ENCODE data around the gene MAPK1.

- TF ChIP-seq, protein P1, sequence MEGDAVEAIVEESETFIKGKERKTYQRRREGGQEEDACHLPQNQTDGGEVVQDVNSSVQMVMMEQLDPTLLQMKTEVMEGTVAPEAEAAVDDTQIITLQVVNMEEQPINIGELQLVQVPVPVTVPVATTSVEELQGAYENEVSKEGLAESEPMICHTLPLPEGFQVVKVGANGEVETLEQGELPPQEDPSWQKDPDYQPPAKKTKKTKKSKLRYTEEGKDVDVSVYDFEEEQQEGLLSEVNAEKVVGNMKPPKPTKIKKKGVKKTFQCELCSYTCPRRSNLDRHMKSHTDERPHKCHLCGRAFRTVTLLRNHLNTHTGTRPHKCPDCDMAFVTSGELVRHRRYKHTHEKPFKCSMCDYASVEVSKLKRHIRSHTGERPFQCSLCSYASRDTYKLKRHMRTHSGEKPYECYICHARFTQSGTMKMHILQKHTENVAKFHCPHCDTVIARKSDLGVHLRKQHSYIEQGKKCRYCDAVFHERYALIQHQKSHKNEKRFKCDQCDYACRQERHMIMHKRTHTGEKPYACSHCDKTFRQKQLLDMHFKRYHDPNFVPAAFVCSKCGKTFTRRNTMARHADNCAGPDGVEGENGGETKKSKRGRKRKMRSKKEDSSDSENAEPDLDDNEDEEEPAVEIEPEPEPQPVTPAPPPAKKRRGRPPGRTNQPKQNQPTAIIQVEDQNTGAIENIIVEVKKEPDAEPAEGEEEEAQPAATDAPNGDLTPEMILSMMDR (IDR thresholded peaks at IDR 0.05), result no peak
- no peak for TF ChIP-seq POLR2A (IDR thresholded peaks at IDR 0.05)
- no peak for TF ChIP-seq EP300 (IDR thresholded peaks at IDR 0.05)
- TF ChIP-seq POLR2AphosphoS5 (IDR thresholded peaks at IDR 0.05), result no peak
These were observed 135.9 kb downstream of the MAPK1 start for GRCh38 chr22:21731503-21731902.

Measured in upper lobe of left lung (tissue), 4 donors.